ENCODE results near the gene TESK2. TPM values are rescaled to one million over a fixed set of nuclear protein-coding genes. Genes with fewer than 3 reads are reported as not detected.

Gene TESK2
- total RNA-seq, 2 experiments from 2014 or later, result 4.9 to 6.6 TPM

- TF ChIP-seq EZH2phosphoT487 (IDR thresholded peaks at IDR 0.05; ENCODE audit: borderline replicate concordance, low read depth, low read length), result no peak
- TF ChIP-seq, protein P1, sequence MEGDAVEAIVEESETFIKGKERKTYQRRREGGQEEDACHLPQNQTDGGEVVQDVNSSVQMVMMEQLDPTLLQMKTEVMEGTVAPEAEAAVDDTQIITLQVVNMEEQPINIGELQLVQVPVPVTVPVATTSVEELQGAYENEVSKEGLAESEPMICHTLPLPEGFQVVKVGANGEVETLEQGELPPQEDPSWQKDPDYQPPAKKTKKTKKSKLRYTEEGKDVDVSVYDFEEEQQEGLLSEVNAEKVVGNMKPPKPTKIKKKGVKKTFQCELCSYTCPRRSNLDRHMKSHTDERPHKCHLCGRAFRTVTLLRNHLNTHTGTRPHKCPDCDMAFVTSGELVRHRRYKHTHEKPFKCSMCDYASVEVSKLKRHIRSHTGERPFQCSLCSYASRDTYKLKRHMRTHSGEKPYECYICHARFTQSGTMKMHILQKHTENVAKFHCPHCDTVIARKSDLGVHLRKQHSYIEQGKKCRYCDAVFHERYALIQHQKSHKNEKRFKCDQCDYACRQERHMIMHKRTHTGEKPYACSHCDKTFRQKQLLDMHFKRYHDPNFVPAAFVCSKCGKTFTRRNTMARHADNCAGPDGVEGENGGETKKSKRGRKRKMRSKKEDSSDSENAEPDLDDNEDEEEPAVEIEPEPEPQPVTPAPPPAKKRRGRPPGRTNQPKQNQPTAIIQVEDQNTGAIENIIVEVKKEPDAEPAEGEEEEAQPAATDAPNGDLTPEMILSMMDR (conservative IDR thresholded peaks at IDR 0.05; ENCODE audit: low read length), result no peak
- DNase-seq (ENCODE audit: low spot score), result no peak
- Histone ChIP-seq H3K4me3 (ENCODE audit: low read depth, low read length, poor library complexity, severe bottlenecking) (no peak overlapping the region), H3K9me2 (ENCODE audit: insufficient read depth, low read length) (no peaks in the 10 kb centered on the region), H3K9me3 (ENCODE audit: low read length) (no peaks in the 10 kb centered on the region), H3K4me2 (ENCODE audit: low read length) (no peak overlapping the region), H4K20me1 (ENCODE audit: insufficient read depth, low read length) (no peaks in the 10 kb centered on the region), H3K36me3 (ENCODE audit: insufficient read depth, low read length) (no peaks in the 10 kb centered on the region), H3K79me2 (ENCODE audit: insufficient read depth, low read depth, low read length) (no peaks in the 10 kb centered on the region), H2AFZ (ENCODE audit: low read length) (no peak overlapping the region), H3K4me1 (ENCODE audit: insufficient read depth, low read length, poor library complexity, severe bottlenecking) (no peaks in the 10 kb centered on the region), H3K27ac (ENCODE audit: low read depth, low read length, poor library complexity, severe bottlenecking) (no peak overlapping the region)
- POLR2A ChIA-PET, result no interaction called here
- CTCF ChIA-PET (ENCODE audit: unreplicated experiment), result no interaction called here
- intact Hi-C loops (cut with micrococcal nuclease; ENCODE audit: unreplicated experiment), result no loop called here
- BruUV-seq (replicated peaks), result no TSS peak
Measured at GRCh38 chr1:45442272-45442671, 48.7 kb downstream of the TESK2 start.

GRCh38 chr1:45437323-45437722 lies 53.6 kb downstream of the TESK2 start:
- no peaks in the 10 kb centered on the region for H3K9me3 ChIP-seq (ENCODE audit: low read length)
- no peak for DNase-seq (ENCODE audit: low spot score)
- no peak overlapping the region for H3K4me2 ChIP-seq (ENCODE audit: low read length)
- no peaks in the 10 kb centered on the region for H4K20me1 ChIP-seq (ENCODE audit: insufficient read depth, low read length)
- intact Hi-C loops (cut with micrococcal nuclease; ENCODE audit: unreplicated experiment), result no loop called here
- CTCF ChIA-PET (ENCODE audit: unreplicated experiment), result no interaction called here
- H3K4me3 ChIP-seq (ENCODE audit: low read depth, low read length, poor library complexity, severe bottlenecking), result no peak overlapping the region
- H3K4me1 ChIP-seq (ENCODE audit: insufficient read depth, low read length, poor library complexity, severe bottlenecking), result no peaks in the 10 kb centered on the region
- no peaks in the 10 kb centered on the region for H3K79me2 ChIP-seq (ENCODE audit: insufficient read depth, low read depth, low read length)
- H2AFZ ChIP-seq (ENCODE audit: low read length), result no peak overlapping the region
- no peaks in the 10 kb centered on the region for H3K9me2 ChIP-seq (ENCODE audit: insufficient read depth, low read length)
- BruUV-seq (replicated peaks), result TSS peak; percentile 49
- H3K27ac ChIP-seq (ENCODE audit: low read depth, low read length, poor library complexity, severe bottlenecking), result no peak overlapping the region
- H3K36me3 ChIP-seq (ENCODE audit: insufficient read depth, low read length), result no peaks in the 10 kb centered on the region
- TF ChIP-seq EZH2phosphoT487 (IDR thresholded peaks at IDR 0.05; ENCODE audit: borderline replicate concordance, low read depth, low read length), result no peak
- TF ChIP-seq, protein P1 (conservative IDR thresholded peaks at IDR 0.05; ENCODE audit: low read length), result no peak
- POLR2A ChIA-PET, result interaction anchor here (0.7 to 0.9 kb wide), 2 partner anchors 10 to 30 kb away, joined by 3 read pairs; no protein-coding TSS in a partner anchor

- no peaks in the 10 kb centered on the region for H3K79me2 ChIP-seq (ENCODE audit: insufficient read depth, low read depth, low read length)
- intact Hi-C loops (cut with micrococcal nuclease; ENCODE audit: unreplicated experiment), result no loop called here
- no peak overlapping the region for H3K4me2 ChIP-seq (ENCODE audit: low read length)
- no peak for TF ChIP-seq EZH2phosphoT487 (IDR thresholded peaks at IDR 0.05; ENCODE audit: borderline replicate concordance, low read depth, low read length)
- TF ChIP-seq, protein P1 (conservative IDR thresholded peaks at IDR 0.05; ENCODE audit: low read length), result no peak
- no peak overlapping the region for H2AFZ ChIP-seq (ENCODE audit: low read length)
- no peaks in the 10 kb centered on the region for H3K9me2 ChIP-seq (ENCODE audit: insufficient read depth, low read length)
- no TSS peak for BruUV-seq (replicated peaks)
- no peaks in the 10 kb centered on the region for H4K20me1 ChIP-seq (ENCODE audit: insufficient read depth, low read length)
- no peak overlapping the region for H3K4me3 ChIP-seq (ENCODE audit: low read depth, low read length, poor library complexity, severe bottlenecking)
- ChIA-PET POLR2A (interaction anchor here (1.3 to 1.6 kb wide), 2 partner anchors 16 to 61 kb away, joined by 3 to 4 read pairs; no protein-coding TSS in a partner anchor), CTCF (ENCODE audit: unreplicated experiment) (no interaction called here)
- H3K9me3 ChIP-seq (ENCODE audit: low read length), result no peaks in the 10 kb centered on the region
- H3K36me3 ChIP-seq (ENCODE audit: insufficient read depth, low read length), result no peaks in the 10 kb centered on the region
- H3K4me1 ChIP-seq (ENCODE audit: insufficient read depth, low read length, poor library complexity, severe bottlenecking), result peaks cover 7% of the 10 kb centered on the region
- no peak for DNase-seq (ENCODE audit: low spot score)
- H3K27ac ChIP-seq (ENCODE audit: low read depth, low read length, poor library complexity, severe bottlenecking), result no peak overlapping the region
Measured at GRCh38 chr1:45430490-45430889, 60.5 kb downstream of the TESK2 start.

Measured in OCI-LY7 (cell line).